Liver (tissue), 9 donors: ENCODE results near the gene FCF1. TPM values are rescaled to one million over a fixed set of nuclear protein-coding genes. Genes with fewer than 3 reads are reported as not detected.

Experiments
- DNase-seq: peaks from one replicate; pipeline ENCODE4 v3.0.0-alpha.2; 2017; ENCODE audit warnings: low spot score
- H3K27ac ChIP-seq, 2 donors: one replicate each; pipeline ENCODE4 v1.7.0; 2013; ENCODE audit warnings: inconsistent platforms in 2 of 2, low read length in 2 of 2, control low read depth in 1 of 2, low read depth in 1 of 2, mild to moderate bottlenecking in 1 of 2
- H3K27me3 ChIP-seq, 4 donors: one replicate each; pipeline versions ENCODE4 v1.6.1 to v1.7.0; 2013; ENCODE audit warnings: low read length in 3 of 4, inconsistent platforms in 1 of 4, mild to moderate bottlenecking in 1 of 4, moderate library complexity in 1 of 4; ENCODE audit not compliant: control insufficient read depth in 4 of 4, insufficient read depth in 4 of 4
- H3K36me3 ChIP-seq, 4 donors: one replicate each; pipeline versions ENCODE4 v1.6.1 to v1.7.0; 2013; ENCODE audit warnings: low read length in 3 of 4, mild to moderate bottlenecking in 3 of 4, low read depth in 1 of 4, moderate library complexity in 1 of 4; ENCODE audit not compliant: control insufficient read depth in 4 of 4, insufficient read depth in 3 of 4
- H3K4me1 ChIP-seq, 4 donors: one replicate each; pipeline versions ENCODE4 v1.6.1 to v1.7.0; 2013; ENCODE audit warnings: low read length in 3 of 4, mild to moderate bottlenecking in 3 of 4, moderate library complexity in 1 of 4; ENCODE audit not compliant: control insufficient read depth in 4 of 4, insufficient read depth in 4 of 4
- H3K4me3 ChIP-seq, 3 donors: one replicate each; pipeline versions ENCODE4 v1.6.1 to v1.7.0; 2013; ENCODE audit warnings: low read length in 3 of 3, control low read depth in 1 of 3, low read depth in 1 of 3, mild to moderate bottlenecking in 1 of 3
- H3K9ac ChIP-seq, 2 donors: one replicate each; pipeline ENCODE4 v1.7.0; 2013; ENCODE audit warnings: low read length in 2 of 2, mild to moderate bottlenecking in 2 of 2, moderate library complexity in 2 of 2, control low read depth in 1 of 2, low read depth in 1 of 2
- H3K9me3 ChIP-seq, 4 donors: one replicate each; pipeline versions ENCODE4 v1.6.1 to v1.7.0; 2013; ENCODE audit warnings: low read length in 3 of 4; ENCODE audit not compliant: control insufficient read depth in 4 of 4
- ATF3 ChIP-seq: IDR thresholded peaks from 2 replicates; pipeline ENCODE4 v1.6.1; 2016; ENCODE audit warnings: antibody characterized with exemption
- EGR1 ChIP-seq, 2 donors: IDR thresholded peaks; 2 replicates each; pipeline ENCODE4 v1.6.1; 2016 to 2018; ENCODE audit warnings: antibody characterized with exemption in 2 of 2, low read depth in 2 of 2
- FOXA1 ChIP-seq: IDR thresholded peaks from 2 replicates; pipeline ENCODE4 v1.6.1; 2016; ENCODE audit warnings: antibody characterized with exemption
- FOXA2 ChIP-seq: IDR thresholded peaks from 2 replicates; pipeline ENCODE4 v1.6.1; 2016; ENCODE audit warnings: antibody characterized with exemption
- GABPA ChIP-seq, 2 donors: IDR thresholded peaks in 1 of 2; conservative IDR thresholded peaks in 1 of 2; 2 replicates each; pipeline ENCODE4 v1.6.1; 2016; ENCODE audit warnings: antibody characterized with exemption in 2 of 2, mild to moderate bottlenecking in 1 of 2, moderate library complexity in 1 of 2
- HNF4A ChIP-seq, 2 donors: conservative IDR thresholded peaks; 2 replicates each; pipeline ENCODE4 v1.6.1; 2016; ENCODE audit warnings: antibody characterized with exemption in 2 of 2, mild to moderate bottlenecking in 2 of 2
- HNF4G ChIP-seq: IDR thresholded peaks from 2 replicates; pipeline ENCODE4 v1.6.1; 2016; ENCODE audit warnings: antibody characterized with exemption
- JUND ChIP-seq, 2 donors: IDR thresholded peaks; 2 replicates each; pipeline ENCODE4 v1.6.1; 2016; ENCODE audit warnings: antibody characterized with exemption in 2 of 2
- MAX ChIP-seq: IDR thresholded peaks from 2 replicates; pipeline ENCODE4 v1.6.1; 2016; ENCODE audit warnings: antibody characterized with exemption
- NR2F2 ChIP-seq: IDR thresholded peaks from 2 replicates; pipeline ENCODE4 v1.6.1; 2016; ENCODE audit warnings: antibody characterized with exemption
- RAD21 ChIP-seq, 2 donors: IDR thresholded peaks; 2 replicates each; pipeline ENCODE4 v1.6.1; 2016; ENCODE audit warnings: antibody characterized with exemption in 2 of 2, mild to moderate bottlenecking in 2 of 2
- REST ChIP-seq: IDR thresholded peaks from 2 replicates; pipeline ENCODE4 v1.6.1; 2016; ENCODE audit warnings: antibody characterized with exemption, mild to moderate bottlenecking
- RXRA ChIP-seq, 2 donors: IDR thresholded peaks; 2 replicates each; pipeline ENCODE4 v1.6.1; 2017 to 2018; ENCODE audit warnings: antibody characterized with exemption in 2 of 2, mild to moderate bottlenecking in 1 of 2
- SP1 ChIP-seq: IDR thresholded peaks from 2 replicates; pipeline ENCODE4 v1.6.1; 2018; ENCODE audit warnings: antibody characterized with exemption, mild to moderate bottlenecking
- TAF1 ChIP-seq: conservative IDR thresholded peaks from 2 replicates; pipeline ENCODE4 v1.6.1; 2016; ENCODE audit warnings: antibody characterized with exemption, mild to moderate bottlenecking
- YY1 ChIP-seq: IDR thresholded peaks from 2 replicates; pipeline ENCODE4 v1.6.1; 2016; ENCODE audit warnings: antibody characterized with exemption, mild to moderate bottlenecking
- WGBS: extraction: QIAGEN DNeasy Blood & Tissue Kit; methylation state at CpG from one replicate; pipeline ENCODE4 v1.1.7; 2013; 5-methylcytosine and 5-hydroxymethylcytosine counted together
- polyA plus RNA-seq, 2 donors: library from polyadenylated mRNA; stranded (reverse) in 1 of 2; unstranded in 1 of 2; fragments of 200-250 nt in 1 of 2; fragments of >200 nt in 1 of 2; fragmentation: Nextera tagmentation in 1 of 2; extraction: Ambion mirVana in 1 of 2; gene quantifications; one replicate each; pipeline versions ENCODE4 v1.2.1 to v1.2.3, GENCODE V29; 2013 to 2015
- total RNA-seq, 2 donors: library from RNA; depleted of rRNA; stranded (reverse); fragments of >200 nt; gene quantifications; one replicate each; pipeline ENCODE4 v1.2.3, GENCODE V29; 2014
- TF ChIP-seq, protein P1 (sequence below): IDR thresholded peaks from 2 replicates; pipeline ENCODE4 v1.6.1; 2016; ENCODE audit warnings: antibody characterized with exemption
- TF ChIP-seq, protein P2 (sequence below): fragments of 150-350 bp; IDR thresholded peaks from 2 replicates; pipeline ENCODE4 v1.5.1; 2017; ENCODE audit warnings: improper control_type of control experiment, low read depth, low read length; ENCODE audit not compliant: missing input control
- donor health status: healthy.
- donor health status: healthy.
- donor health status: healthy.
- donor health status: healthy.
- donor health status: healthy.

FCF1 gene
- total and polyA plus RNA-seq, 4 donors: 3.7 to 15.3 (median 13.6) TPM

- TF ChIP-seq REST (no peak), JUND (IDR thresholded peaks at IDR 0.05) (no peak)
- no peak overlapping the region for H3K27ac ChIP-seq
- H3K27me3 ChIP-seq: no peaks in the 10 kb centered on the region
- DNase-seq: no peak
- H3K9ac ChIP-seq: no peak overlapping the region
- WGBS: 75% methylated on average over 2 of the region's 2 CpGs
- H3K4me1 ChIP-seq: no peaks in the 10 kb centered on the region
- no peaks in the 10 kb centered on the region for H3K36me3 ChIP-seq
- H3K9me3 ChIP-seq: no peaks in the 10 kb centered on the region
- no peak overlapping the region for H3K4me3 ChIP-seq
These were observed 41.2 kb downstream of the FCF1 start for GRCh38 chr14:74754157-74754556.

GRCh38 chr14:74754899-74755298, 42.0 kb downstream of the FCF1 start:
- no peak for DNase-seq
- WGBS: 93% methylated on average over 7 of the region's 7 CpGs
- Histone ChIP-seq H3K9me3 (no peaks in the 10 kb centered on the region), H3K4me1 (no peaks in the 10 kb centered on the region), H3K27ac (no peak overlapping the region), H3K36me3 (no peaks in the 10 kb centered on the region), H3K4me3 (no peak overlapping the region), H3K9ac (no peak overlapping the region), H3K27me3 (no peaks in the 10 kb centered on the region)
- no peak for TF ChIP-seq RXRA (IDR thresholded peaks at IDR 0.05)
- no peak for TF ChIP-seq FOXA2
- TF ChIP-seq HNF4G: no peak
- no peak for TF ChIP-seq ATF3
- TF ChIP-seq, protein P1, sequence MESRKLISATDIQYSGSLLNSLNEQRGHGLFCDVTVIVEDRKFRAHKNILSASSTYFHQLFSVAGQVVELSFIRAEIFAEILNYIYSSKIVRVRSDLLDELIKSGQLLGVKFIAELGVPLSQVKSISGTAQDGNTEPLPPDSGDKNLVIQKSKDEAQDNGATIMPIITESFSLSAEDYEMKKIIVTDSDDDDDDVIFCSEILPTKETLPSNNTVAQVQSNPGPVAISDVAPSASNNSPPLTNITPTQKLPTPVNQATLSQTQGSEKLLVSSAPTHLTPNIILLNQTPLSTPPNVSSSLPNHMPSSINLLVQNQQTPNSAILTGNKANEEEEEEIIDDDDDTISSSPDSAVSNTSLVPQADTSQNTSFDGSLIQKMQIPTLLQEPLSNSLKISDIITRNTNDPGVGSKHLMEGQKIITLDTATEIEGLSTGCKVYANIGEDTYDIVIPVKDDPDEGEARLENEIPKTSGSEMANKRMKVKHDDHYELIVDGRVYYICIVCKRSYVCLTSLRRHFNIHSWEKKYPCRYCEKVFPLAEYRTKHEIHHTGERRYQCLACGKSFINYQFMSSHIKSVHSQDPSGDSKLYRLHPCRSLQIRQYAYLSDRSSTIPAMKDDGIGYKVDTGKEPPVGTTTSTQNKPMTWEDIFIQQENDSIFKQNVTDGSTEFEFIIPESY: no peak
- TF ChIP-seq JUND (IDR thresholded peaks at IDR 0.05): no peak
- no peak for TF ChIP-seq REST
- no peak for TF ChIP-seq FOXA1
- TF ChIP-seq EGR1 (IDR thresholded peaks at IDR 0.05; ENCODE audit: low read depth in 2 of 2): no peak
- no peak for TF ChIP-seq RAD21 (IDR thresholded peaks at IDR 0.05)
- no peak for TF ChIP-seq TAF1
- no peak for TF ChIP-seq MAX
- TF ChIP-seq YY1: no peak
- TF ChIP-seq SP1: no peak
- no peak for TF ChIP-seq HNF4A (conservative IDR thresholded peaks at IDR 0.05)
- TF ChIP-seq GABPA (IDR thresholded peaks at IDR 0.05 in 1 of 2, conservative IDR thresholded peaks at IDR 0.05 in 1 of 2): no peak
- TF ChIP-seq, protein P2, sequence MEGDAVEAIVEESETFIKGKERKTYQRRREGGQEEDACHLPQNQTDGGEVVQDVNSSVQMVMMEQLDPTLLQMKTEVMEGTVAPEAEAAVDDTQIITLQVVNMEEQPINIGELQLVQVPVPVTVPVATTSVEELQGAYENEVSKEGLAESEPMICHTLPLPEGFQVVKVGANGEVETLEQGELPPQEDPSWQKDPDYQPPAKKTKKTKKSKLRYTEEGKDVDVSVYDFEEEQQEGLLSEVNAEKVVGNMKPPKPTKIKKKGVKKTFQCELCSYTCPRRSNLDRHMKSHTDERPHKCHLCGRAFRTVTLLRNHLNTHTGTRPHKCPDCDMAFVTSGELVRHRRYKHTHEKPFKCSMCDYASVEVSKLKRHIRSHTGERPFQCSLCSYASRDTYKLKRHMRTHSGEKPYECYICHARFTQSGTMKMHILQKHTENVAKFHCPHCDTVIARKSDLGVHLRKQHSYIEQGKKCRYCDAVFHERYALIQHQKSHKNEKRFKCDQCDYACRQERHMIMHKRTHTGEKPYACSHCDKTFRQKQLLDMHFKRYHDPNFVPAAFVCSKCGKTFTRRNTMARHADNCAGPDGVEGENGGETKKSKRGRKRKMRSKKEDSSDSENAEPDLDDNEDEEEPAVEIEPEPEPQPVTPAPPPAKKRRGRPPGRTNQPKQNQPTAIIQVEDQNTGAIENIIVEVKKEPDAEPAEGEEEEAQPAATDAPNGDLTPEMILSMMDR: no peak
- TF ChIP-seq NR2F2: no peak
